ENCODE results near the gene HAGH.

The HAGH gene

GRCh38 chr16:1863681-1864460, 37.2 kb upstream of the HAGH start:
- peak; percentile 40 for TF ChIP-seq CTCF (IDR thresholded peaks at IDR 0.05)

GRCh38 chr16:1862394-1862793, 35.8 kb upstream of the HAGH start:
- no peak overlapping the region for H3K27ac ChIP-seq
- no peak for TF ChIP-seq CTCF (IDR thresholded peaks at IDR 0.05)

More at GRCh38 chr16:1863681-1864460, 37.2 kb upstream of the HAGH start:
- no peak for DNase-seq (ENCODE audit: low spot score)
- Histone ChIP-seq H3K4me3 (no peak overlapping the region), H3K27ac (no peak overlapping the region)

GRCh38 chr16:1861730-1862129, 35.1 kb upstream of the HAGH start:
- H3K27ac ChIP-seq = no peak overlapping the region

More at GRCh38 chr16:1862394-1862793, 35.8 kb upstream of the HAGH start:
- no peak overlapping the region for H3K4me3 ChIP-seq
- DNase-seq (ENCODE audit: low spot score) = no peak

GRCh38 chr16:1859650-1860049, 33.0 kb upstream of the HAGH start:
- DNase-seq (ENCODE audit: low spot score) = no peak
- Histone ChIP-seq H3K4me3 (no peak overlapping the region), H3K27ac (no peak overlapping the region)
- TF ChIP-seq CTCF (IDR thresholded peaks at IDR 0.05) = no peak

More at GRCh38 chr16:1861730-1862129, 35.1 kb upstream of the HAGH start:
- TF ChIP-seq CTCF (IDR thresholded peaks at IDR 0.05) = no peak
- H3K4me3 ChIP-seq = no peak overlapping the region
- DNase-seq (ENCODE audit: low spot score) = no peak

GRCh38 chr16:1858189-1858865, 31.7 kb upstream of the HAGH start:
- TF ChIP-seq CTCF (IDR thresholded peaks at IDR 0.05) = no peak
- no peak for DNase-seq (ENCODE audit: low spot score)
- Histone ChIP-seq H3K27ac (no peak overlapping the region), H3K4me3 (no peak overlapping the region)

- DNase-seq (ENCODE audit: low spot score) = no peak
- Histone ChIP-seq H3K4me3 (no peak overlapping the region), H3K27ac (no peak overlapping the region)
- TF ChIP-seq CTCF (IDR thresholded peaks at IDR 0.05) = no peak
Observed at GRCh38 chr16:1857433-1858097, 30.9 kb upstream of the HAGH start.
